ENCODE results near the gene FTO. TPM values are rescaled to one million over a fixed set of nuclear protein-coding genes. Genes with fewer than 3 reads are reported as not detected.

The FTO gene
- total and polyA plus RNA-seq, 2 of the 13 experiments (the other 11 are each of a cell fraction or from before 2014, with no cell fraction given) = 41.6 to 55.8 TPM

DNA sequence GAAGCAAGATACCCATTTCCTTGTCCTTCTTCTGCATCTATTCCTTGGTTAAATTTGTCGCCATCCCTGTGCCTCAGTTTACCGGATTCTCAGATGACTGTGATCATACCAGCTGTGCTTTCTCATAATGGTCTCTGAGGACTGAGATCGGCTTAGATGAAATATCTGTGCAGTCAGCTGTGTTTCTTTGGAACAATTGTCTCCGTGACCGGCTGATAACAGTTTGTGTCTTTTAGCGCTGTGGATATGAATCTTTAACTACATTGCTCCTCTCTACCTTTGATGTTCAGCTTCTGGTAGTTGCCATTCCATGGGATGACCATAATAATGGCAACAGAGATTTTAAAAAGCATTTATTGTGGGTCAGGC, 473 bp downstream of the FTO start (continued):
- no peak for TF ChIP-seq ZNF501 (CRISPR knock-in tag; IDR thresholded peaks at IDR 0.05)
- no peak for TF ChIP-seq MLLT10 (CRISPR knock-in tag; IDR thresholded peaks at IDR 0.05)
- no peak for TF ChIP-seq IKZF4 (CRISPR knock-in tag; IDR thresholded peaks at IDR 0.05; ENCODE audit: borderline replicate concordance, low read depth, not compliant biosample characterization)
- no peak for TF ChIP-seq ETV5 (CRISPR knock-in tag; IDR thresholded peaks at IDR 0.05; ENCODE audit: borderline replicate concordance)
- no peak for TF ChIP-seq SOX6 (IDR thresholded peaks at IDR 0.05)
- no peak; the same call in 1 of the 2 replicates for TF ChIP-seq SOX6 (CRISPR knock-in tag; IDR thresholded peaks at IDR 0.05)
- TF ChIP-seq KLF11 (CRISPR knock-in tag; IDR thresholded peaks at IDR 0.05) = no peak
- TF ChIP-seq ZNF780A (CRISPR knock-in tag; IDR thresholded peaks at IDR 0.05) = no peak
- TF ChIP-seq LCORL (IDR thresholded peaks at IDR 0.05) = no peak
- no peak for TF ChIP-seq LCORL (CRISPR knock-in tag; IDR thresholded peaks at IDR 0.05)
- TF ChIP-seq, protein P1, sequence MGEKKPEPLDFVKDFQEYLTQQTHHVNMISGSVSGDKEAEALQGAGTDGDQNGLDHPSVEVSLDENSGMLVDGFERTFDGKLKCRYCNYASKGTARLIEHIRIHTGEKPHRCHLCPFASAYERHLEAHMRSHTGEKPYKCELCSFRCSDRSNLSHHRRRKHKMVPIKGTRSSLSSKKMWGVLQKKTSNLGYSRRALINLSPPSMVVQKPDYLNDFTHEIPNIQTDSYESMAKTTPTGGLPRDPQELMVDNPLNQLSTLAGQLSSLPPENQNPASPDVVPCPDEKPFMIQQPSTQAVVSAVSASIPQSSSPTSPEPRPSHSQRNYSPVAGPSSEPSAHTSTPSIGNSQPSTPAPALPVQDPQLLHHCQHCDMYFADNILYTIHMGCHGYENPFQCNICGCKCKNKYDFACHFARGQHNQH (CRISPR knock-in tag; IDR thresholded peaks at IDR 0.05) = no peak
- 0 out of 2 replicates have a peak, but pooled peaks have one; percentile 11 for TF ChIP-seq ZNF567 (CRISPR knock-in tag; IDR thresholded peaks at IDR 0.05; ENCODE audit: borderline replicate concordance)

DNA sequence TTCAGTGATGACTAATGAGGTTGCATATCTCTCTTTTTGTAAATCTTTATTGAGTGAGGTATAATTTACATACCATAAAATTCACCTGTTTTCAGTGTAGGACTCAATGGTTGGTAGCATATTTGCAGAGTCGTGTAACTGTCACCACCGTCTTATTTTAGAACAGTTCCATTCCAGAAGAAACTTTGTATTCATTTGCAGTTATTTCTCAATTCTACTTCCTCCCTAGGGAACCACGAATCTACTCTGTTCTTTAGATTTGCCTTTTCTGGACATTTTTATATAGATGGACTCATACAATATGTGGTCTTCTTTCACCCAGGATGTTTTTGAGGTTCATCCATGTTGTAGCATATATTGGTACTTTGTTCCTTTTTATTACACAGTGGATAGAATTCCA, 3.7 kb downstream of the FTO start:
- peaks cover 50% of the 10 kb centered on the region for H3K79me2 ChIP-seq (ENCODE audit: insufficient read depth, low read length)
- H3K4me2 ChIP-seq (ENCODE audit: low read depth, low read length) = no peak overlapping the region
- H3K36me3 ChIP-seq (replicated peaks in 1 of 2; ENCODE audit: control insufficient read depth in 1 of 2, insufficient read depth in 2 of 2, low read length in 2 of 2) = no peaks in the 10 kb centered on the region
- no TSS peak for BruUV-seq (replicated peaks)
- H3K9me3 ChIP-seq (ENCODE audit: low read length) = no peaks in the 10 kb centered on the region
- ChIA-PET POLR2A (no interaction called here), CTCF (ENCODE audit: low intra/inter-chr PET ratio, low total read pairs) (no interaction called here)
- no peak overlapping the region for H2AFZ ChIP-seq (ENCODE audit: low read length)
- H3K27me3 ChIP-seq (ENCODE audit: control insufficient read depth in 1 of 2, insufficient read depth in 2 of 2, low read length in 2 of 2) = no peaks in the 10 kb centered on the region; a peak in 1 of 5 replicates
- TF ChIP-seq ZNF235 (CRISPR knock-in tag; IDR thresholded peaks at IDR 0.05; ENCODE audit: borderline replicate concordance) (no peak), RFXAP (CRISPR knock-in tag; IDR thresholded peaks at IDR 0.05; ENCODE audit: borderline replicate concordance) (no peak), ZNF720 (CRISPR knock-in tag; IDR thresholded peaks at IDR 0.05) (no peak), ZNF34 (CRISPR knock-in tag; IDR thresholded peaks at IDR 0.05; ENCODE audit: borderline replicate concordance) (no peak), TOE1 (CRISPR knock-in tag; IDR thresholded peaks at IDR 0.05) (no peak), AGO1 (IDR thresholded peaks at IDR 0.05; ENCODE audit: low read depth, low read length, poor library complexity, severe bottlenecking) (no peak), NFKB2 (CRISPR knock-in tag; IDR thresholded peaks at IDR 0.05; ENCODE audit: borderline replicate concordance) (no peak)
- TF ChIP-seq, protein P2, sequence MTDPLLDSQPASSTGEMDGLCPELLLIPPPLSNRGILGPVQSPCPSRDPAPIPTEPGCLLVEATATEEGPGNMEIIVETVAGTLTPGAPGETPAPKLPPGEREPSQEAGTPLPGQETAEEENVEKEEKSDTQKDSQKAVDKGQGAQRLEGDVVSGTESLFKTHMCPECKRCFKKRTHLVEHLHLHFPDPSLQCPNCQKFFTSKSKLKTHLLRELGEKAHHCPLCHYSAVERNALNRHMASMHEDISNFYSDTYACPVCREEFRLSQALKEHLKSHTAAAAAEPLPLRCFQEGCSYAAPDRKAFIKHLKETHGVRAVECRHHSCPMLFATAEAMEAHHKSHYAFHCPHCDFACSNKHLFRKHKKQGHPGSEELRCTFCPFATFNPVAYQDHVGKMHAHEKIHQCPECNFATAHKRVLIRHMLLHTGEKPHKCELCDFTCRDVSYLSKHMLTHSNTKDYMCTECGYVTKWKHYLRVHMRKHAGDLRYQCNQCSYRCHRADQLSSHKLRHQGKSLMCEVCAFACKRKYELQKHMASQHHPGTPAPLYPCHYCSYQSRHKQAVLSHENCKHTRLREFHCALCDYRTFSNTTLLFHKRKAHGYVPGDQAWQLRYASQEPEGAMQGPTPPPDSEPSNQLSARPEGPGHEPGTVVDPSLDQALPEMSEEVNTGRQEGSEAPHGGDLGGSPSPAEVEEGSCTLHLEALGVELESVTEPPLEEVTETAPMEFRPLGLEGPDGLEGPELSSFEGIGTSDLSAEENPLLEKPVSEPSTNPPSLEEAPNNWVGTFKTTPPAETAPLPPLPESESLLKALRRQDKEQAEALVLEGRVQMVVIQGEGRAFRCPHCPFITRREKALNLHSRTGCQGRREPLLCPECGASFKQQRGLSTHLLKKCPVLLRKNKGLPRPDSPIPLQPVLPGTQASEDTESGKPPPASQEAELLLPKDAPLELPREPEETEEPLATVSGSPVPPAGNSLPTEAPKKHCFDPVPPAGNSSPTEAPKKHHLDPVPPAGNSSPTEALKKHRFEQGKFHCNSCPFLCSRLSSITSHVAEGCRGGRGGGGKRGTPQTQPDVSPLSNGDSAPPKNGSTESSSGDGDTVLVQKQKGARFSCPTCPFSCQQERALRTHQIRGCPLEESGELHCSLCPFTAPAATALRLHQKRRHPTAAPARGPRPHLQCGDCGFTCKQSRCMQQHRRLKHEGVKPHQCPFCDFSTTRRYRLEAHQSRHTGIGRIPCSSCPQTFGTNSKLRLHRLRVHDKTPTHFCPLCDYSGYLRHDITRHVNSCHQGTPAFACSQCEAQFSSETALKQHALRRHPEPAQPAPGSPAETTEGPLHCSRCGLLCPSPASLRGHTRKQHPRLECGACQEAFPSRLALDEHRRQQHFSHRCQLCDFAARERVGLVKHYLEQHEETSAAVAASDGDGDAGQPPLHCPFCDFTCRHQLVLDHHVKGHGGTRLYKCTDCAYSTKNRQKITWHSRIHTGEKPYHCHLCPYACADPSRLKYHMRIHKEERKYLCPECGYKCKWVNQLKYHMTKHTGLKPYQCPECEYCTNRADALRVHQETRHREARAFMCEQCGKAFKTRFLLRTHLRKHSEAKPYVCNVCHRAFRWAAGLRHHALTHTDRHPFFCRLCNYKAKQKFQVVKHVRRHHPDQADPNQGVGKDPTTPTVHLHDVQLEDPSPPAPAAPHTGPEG (CRISPR knock-in tag; IDR thresholded peaks at IDR 0.05) = no peak
- no peaks in the 10 kb centered on the region for H4K20me1 ChIP-seq (ENCODE audit: insufficient read depth, low read length)
- 95% methylated on average over 3 of the region's 3 CpGs for WGBS (ENCODE audit: low lambda C conversion rate)
- H3K9ac ChIP-seq (ENCODE audit: insufficient read depth, low read depth, low read length) = no peak overlapping the region
- DNase-seq (ENCODE audit: low spot score) = no peak
- FAIRE-seq = no peak
- no peak overlapping the region for H3K27ac ChIP-seq (ENCODE audit: extremely low read length, insufficient read depth, low read length)
- ATAC-seq = no peak
- no peak overlapping the region for H3K4me3 ChIP-seq (replicated peaks in 1 of 3; ENCODE audit: insufficient read depth in 1 of 3, low read depth in 2 of 3, low read length in 3 of 3)
- H3K4me1 ChIP-seq (ENCODE audit: insufficient read depth, low read length) = peaks cover 18% of the 10 kb centered on the region
- in situ Hi-C loops (cut with HindIII; ENCODE audit: extremely low pct_ligation_motif_present, low pct_unique_long_range_greater_than_20kb) = no loop called here
- intact Hi-C loops (cut with micrococcal nuclease; ENCODE audit: unreplicated experiment) = no loop called here
